HG03064 (cell line): ENCODE results near the gene CXCL10.

Experiments
- ATAC-seq: cut with Tn5 transposase; IDR thresholded peaks from one replicate; pipeline ENCODE4 v1.9.1; 2021; ENCODE audit warnings: low read depth; ENCODE audit not compliant: unreplicated experiment

The CXCL10 gene

DNA sequence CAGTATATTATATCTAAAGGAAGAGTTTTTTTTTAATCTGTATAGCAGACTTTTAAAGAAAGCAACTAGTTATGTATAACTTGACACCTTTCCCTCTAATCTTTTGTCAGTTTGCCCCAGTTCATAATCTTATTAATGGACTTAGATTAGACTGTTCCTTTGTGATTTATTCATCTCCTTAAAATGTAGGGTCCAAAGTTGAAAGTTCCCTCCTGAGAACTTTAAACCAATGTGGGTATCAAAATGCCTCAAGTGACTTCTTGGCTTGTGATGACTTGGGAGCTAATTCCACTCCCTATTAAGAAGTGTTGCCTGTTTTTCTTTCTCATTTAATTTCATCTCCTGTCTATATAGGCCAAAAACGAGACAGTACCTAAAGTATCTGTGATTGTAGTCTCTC lies 26.2 kb downstream of the CXCL10 start:
- ATAC-seq: no peak

DNA sequence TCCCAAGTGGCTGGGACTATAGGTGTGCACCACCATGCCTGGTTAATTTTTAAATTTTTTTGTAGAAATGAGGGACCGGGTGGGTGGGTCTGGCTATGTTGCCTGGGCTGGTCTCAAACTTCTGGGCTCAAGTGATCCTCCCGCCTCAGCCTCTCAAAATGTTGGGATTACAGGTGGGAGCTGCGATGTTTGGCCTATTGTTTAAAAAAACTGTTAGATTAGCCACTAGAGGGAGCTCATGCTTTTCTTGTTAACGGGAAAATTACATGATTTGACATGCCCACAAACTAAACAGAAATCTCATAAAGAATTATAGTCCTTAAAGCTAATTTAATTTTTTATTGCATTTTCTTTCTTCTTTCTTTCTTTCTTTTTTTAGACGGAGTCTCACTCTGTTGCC lies 27.6 kb downstream of the CXCL10 start:
- no peak for ATAC-seq

DNA sequence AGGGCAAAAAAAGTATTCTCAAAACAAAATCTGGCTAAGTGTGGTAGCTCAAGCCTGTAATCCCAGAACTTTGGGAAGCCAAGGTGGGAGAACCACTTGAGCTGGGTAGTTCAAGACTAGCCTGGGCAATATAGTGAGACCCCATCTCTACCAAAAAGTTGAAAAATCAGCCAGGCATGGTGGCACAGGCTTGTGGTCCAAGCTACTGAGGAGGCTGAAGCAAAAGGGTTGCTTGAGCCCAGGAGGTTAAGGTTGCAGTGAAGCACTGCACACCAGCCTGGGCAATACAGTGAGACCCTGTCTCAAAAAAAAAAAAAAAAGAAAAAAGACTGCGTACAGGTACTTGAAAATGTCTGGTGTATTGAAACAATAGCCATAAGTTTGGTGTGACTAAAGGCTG lies 30.8 kb downstream of the CXCL10 start:
- ATAC-seq: no peak

DNA sequence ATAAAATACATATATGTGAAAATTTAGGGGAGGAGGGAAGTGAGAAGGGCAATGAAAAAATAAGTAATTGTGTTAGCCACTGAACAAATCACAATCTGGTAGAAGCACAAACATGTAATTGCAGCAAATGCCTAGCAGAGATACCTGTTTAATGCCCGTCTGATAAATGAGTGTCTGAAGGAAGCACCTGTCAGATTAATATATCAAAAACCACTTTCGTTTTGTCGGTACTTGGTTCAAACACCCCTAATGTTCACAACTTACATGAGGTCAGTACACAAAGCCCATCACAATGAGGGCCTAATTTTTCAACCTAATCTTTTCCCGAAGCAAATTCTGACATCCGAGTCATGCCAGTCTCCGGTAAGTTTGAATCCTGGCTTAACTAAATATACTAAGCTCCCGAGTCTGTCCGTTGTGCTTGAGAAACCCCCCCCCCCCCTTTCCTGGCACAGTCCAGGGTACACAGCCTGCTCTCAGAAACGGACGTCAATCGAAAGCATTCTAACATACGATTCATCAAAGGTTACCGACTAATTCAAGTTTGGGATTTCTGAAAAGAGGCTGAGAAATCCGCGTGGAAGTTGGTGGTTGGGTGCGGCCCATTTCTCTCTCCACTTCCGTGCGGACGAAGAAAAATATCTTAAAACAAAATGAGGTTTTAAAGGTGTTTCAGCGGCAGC lies 33.3 kb downstream of the CXCL10 start:
- ATAC-seq: no peak

DNA sequence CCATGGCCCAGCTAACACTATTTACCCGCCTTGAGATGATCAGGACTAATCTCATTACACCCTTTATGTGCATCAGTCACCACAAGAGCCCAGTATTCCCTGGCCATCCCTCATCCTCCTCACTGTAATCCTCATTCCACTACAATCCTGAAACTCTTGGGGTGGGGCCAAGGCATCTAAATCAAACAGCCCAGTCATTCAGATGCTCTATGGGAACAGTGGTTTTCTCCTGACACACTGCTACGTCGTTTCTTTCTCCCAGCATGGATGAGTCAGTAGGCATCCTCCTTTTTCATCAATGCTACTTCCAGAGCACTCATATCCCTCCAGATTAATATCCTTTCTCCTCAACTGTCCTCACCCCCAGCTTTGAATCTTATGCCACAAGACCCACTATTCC lies 38.2 kb downstream of the CXCL10 start:
- ATAC-seq: no peak

DNA sequence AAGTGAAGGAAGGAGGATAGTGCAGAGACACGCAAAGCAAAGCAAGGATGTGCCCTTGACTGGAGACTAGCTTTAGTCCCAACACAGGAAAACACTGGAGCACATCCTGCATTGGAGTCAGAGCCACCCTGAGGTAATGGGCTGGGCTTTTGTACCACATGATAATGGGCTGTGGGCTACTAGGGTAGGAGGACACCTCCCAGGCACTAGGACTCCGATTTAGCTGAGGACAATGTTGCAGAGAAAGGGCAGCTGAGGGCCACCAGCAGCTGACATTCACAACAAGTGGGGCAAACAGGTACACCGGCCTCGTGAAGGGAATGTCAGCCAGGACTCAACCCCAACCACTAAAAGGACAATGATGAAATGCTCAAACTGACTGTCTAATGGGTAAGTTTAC lies 42.7 kb downstream of the CXCL10 start:
- ATAC-seq: no peak

DNA sequence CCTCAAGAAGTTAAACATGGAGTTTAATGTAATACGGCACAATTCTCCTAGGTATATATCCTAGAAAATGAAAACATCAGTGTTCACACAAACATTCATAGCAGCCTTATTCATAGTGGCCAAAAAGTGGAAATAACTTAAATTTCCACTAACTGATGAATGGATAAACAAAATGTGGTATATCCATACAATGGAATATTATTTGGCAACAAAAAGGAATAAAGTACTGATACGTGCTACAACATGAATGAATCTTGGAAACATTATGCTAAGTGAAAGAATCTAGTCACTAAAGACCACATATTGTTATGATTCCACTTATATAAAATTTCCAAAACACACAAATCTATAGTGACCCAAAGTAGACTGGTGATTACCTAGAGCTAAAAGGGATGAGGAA lies 47.1 kb downstream of the CXCL10 start:
- no peak for ATAC-seq

DNA sequence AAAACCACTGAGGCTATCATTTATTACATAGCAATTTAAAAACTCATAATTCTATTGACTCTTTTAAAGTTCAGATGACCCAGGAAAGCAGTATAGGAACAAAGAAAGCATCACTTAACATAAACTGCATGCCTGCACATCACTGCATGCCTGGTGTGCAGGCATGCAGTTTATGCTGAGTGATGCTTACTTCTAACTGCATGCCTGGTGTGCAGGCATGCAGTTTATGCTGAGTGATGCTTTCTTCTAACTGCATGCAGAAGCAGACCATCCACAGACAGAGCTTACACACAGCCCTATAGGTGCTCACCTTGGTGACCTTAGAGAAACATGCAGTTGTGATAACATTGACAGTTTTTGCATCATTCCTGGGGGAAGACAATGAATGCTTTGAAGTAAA lies 49.5 kb downstream of the CXCL10 start:
- ATAC-seq: no peak
